ENCODE measurements around the gene CTNNA2. TPM values are rescaled to one million over a fixed set of nuclear protein-coding genes. Genes with fewer than 3 reads are reported as not detected.

The CTNNA2 gene
- polyA plus RNA-seq, 1 donor = 0.52 TPM

DNA sequence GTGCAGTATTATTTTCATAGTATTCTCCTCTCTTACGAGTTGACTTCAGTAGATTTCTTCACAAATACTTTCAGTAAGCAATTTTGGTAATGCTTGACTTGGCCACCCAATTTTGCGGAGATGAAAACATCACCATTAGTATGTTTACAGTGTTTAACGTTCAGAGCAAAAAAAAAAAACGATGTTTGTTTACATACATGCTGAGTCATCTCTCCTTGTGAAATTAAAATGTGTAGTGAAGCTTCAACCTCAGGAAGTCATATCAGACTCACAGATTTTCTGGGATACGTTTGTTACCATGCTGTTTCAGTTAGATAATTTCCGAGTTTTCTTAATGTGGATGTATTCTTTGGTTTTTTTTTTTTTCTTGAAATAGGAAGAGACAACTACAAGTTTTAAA is 100.1 kb downstream of the CTNNA2 start:
- no peak for DNase-seq (ENCODE audit: low read depth)

DNA sequence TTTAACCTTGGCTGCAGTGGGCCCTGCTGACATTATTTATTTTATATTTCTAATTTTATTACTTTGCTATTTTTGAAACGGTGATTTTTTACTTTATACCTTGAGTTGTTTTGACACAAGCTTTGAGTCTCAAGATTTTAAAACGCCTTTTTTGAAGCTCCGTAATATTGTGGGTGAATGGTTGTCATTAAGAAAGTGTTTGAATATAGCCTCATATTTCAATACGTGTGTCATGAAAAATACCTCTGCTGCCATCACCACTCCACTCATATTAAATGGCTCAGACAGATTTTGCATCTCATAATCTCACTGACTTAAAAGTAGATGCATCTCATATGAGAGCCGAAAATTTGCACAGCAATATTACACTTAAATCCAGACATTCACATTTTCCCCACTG is 106.6 kb downstream of the CTNNA2 start:
- no peak for DNase-seq (ENCODE audit: low read depth)

DNA sequence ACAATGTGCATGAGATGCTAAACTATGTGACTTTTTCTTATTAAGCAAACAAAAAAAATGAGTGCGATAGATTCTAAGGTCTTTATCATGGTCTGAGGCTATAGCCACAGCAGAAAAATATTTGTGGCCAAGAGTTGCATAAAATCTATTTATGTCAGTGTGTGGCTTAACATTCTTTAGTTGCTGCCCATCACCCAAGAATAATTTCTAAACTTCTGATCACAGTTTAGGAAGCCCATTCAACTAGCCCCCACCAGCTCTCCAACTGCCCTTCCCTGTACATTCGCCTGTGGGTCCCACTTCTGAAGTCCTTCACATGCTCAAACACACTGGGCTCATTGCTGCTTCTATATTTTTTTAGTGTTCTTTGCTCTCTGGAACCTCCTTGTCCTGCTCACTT is 107.1 kb downstream of the CTNNA2 start:
- no peak for DNase-seq (ENCODE audit: low read depth)

DNA sequence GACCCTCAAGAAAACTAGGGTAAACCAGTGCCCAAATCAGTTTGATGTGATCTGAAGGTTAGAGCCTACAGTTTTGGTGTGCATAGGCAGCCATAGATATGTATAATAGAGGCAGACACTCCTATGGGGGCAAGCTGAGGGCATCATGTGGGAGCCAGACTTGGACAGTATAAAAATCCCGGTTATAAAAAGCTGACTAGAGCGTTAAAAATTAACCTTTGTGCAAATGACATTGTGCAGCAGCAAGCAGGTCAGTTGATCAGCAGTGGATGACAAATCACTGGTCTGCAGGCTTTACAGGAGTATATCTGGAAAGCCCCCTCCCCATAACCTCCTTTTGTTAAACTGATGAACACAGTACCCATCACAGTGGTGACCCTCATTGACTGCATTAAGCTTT is 107.8 kb downstream of the CTNNA2 start:
- no peak for DNase-seq (ENCODE audit: low read depth)

DNA sequence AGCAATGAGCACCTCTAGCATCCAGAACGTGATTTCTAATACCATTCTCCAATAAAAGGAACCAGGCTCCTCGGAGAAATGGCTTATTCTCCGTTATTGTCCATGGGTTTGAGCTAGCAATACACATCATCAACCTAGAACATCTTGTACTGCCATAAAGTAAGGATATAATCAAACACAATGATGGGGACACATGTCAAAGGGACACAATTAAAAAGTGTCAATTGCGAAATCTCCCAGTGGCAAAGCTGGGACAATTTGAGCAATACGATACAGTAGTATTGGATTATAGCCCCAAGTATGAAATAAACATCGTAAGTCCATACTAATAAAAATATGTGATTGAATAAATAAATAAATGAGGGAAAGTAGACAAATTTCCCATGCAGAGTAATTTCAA is 108.4 kb downstream of the CTNNA2 start:
- no peak for DNase-seq (ENCODE audit: low read depth)

DNA sequence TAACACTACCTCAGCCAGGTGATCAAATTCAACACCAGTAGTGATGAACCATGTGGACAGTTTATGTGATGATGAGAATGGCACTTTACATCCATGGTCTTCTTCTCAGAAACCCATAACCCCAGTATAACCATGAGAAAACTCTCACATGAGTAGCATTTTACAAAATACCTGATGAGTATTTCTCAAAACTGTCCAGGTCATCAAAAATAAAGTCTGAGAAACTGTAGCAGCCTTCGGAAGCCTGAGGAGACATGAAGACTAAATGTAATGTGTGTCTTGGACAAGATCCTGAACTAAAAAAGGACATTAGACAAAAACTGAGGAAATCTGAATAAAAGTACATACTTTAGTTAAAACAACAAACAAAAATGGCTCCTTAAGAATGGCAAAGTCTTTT is 108.9 kb downstream of the CTNNA2 start:
- no peak for DNase-seq (ENCODE audit: low read depth)

DNA sequence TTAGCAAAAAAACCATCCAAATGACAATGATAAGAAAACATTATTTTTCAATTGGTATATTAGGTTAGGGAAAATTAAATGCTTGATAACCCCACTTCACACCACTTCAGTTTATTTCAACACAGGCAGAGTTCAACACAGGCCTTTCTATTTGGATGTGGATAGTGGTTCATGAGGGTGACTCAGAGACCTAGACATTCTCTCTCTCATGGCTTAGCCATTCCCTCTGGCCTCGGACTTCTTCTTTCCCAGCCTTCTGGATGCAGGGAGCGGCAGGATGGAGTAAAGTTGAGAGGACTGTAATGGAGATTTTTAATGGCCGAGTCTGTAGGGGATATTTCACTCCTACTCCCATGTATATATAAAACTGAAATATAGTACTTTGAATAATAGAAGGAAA is 109.7 kb downstream of the CTNNA2 start:
- DNase-seq (ENCODE audit: low read depth) = no peak

DNA sequence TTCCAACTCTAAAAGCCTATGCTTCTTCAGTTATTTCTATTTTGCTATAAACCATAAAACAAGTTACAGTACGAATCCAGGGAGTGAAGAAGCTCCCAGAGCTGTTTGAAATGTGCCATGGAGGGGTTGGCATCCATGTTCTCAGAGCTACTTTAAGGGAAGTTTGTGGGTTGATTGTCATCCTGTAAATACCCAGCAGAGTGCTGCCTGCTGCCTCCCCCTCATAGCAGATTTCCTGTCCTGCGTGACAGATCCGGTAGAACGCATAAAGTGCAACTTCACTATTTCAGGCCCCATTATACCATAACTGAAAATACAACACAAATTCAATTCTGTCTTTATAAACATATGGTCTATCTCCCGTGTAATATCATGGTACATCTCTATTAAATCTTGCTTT is 114.4 kb downstream of the CTNNA2 start:
- DNase-seq (ENCODE audit: low read depth) = no peak

DNA sequence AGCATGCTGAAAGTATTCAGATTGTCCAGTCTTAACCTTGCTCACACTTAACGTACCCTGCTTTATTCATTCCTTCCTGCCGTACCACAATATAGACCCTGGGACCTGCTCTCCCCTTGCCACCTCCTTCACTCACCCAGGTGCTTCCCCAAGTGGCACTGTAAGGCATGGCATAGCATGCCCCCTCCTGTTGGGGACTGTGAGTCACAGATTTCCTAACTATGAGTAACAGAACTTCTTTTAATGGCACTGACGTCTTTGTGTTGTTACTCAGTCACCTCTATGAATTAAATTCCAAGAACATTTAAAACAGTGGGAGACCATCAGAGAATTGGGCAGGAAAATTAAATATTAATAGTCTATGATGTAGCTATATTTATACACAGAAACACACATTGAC is 117.2 kb downstream of the CTNNA2 start:
- DNase-seq (ENCODE audit: low read depth) = no peak

DNA sequence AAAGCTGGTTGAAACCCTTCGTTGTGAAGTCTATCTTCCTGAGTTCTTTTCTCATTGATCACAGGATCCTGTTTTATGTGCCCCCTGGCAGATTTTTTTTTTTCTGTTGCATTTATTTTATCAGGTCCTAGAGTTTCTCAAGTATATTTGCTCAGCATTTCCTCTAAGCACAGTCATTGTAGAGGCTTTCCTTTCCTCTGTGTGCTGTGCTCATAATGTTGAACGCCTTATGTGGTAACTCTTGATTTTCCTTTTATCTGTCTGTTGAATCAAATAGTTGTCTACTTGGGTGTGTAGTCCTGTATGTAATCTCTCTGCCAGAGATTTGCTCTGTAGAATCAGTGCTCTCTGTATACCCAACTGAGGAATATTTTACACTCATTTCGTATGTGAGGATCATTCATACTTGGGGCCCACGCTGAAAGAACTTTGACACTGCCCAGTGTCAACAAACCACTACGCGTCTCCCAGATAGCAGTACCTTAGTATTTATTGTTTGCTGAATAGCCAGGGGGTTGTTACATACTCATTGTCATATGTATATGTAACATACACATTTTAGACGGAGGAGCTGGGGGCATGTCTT is 118.2 kb downstream of the CTNNA2 start:
- no peak for DNase-seq (ENCODE audit: low read depth)

DNA sequence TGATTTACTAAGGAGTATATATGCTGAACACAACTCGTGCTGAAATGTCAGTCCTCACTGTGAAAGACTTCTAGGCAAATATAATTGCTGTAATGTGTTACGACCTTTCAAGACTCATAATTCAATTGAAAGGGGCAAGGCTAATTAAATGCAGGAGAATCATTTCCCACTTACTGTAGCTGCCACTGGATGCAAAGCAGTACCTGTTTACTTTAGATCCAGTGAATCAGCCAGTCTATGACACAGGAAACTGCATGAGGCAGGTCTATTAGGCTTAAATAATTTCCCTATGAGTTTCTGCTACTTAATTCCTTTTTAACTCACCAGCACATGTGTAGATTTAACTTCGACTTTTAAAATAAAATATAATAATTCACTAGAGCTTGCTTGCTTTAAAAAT is 125.6 kb downstream of the CTNNA2 start:
- DNase-seq (ENCODE audit: low read depth) = no peak

DNA sequence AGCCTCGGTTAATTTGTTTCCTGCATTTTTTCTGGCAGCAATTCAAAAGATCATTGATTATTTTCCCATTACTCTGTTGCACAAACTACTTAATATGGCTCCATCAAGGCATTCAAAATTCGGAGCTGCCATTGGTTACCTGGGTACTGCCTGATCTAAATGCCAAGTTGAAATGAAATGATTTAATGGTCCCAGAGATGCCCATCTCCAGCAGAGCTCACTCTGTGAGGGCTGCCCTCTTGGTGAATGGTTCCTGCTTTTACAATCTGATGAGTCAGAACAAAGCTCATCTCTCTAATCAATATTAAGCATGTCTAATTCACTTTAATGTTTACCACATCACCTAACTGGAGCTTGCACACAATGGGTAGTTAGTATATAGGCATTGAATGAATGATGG is 126.1 kb downstream of the CTNNA2 start:
- DNase-seq (ENCODE audit: low read depth) = no peak

DNA sequence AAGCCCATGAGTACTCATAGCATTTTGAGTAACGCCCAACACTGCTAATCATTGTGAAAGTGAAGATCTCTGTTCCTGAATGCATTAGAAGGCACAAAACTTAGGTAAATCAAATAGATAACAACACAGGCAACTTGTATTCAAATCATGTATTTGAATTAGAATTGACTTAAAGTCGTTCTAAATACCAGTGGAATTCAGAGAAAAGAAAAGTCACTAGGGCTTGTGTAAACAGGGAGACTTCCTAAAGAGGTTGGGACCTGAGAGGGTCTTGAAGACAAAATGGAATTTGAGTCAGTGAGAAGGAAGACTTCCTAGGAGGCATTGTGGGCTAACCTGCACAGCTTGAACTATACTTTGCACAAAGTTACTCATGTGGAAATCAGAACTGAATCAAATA is 127.2 kb downstream of the CTNNA2 start:
- no peak for DNase-seq (ENCODE audit: low read depth)

DNA sequence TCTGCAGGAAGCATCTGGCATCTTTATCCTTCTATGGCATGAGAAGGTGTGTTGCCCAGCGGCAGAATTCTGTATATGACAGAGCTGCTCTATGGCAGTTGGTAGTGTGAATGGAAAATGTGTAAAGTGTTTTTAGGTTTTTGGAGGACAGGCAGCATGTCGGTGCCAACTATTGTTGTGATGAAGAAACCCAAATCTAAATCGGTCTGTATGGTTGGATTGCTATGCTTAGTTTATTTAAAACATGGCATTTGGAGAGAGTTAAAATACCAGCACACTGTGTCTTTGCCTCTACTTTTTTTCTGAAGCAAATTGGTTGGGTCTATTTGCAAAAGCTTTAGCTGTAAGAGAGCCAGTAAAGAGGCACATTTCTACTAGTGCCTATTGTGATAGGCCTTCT is 136.7 kb downstream of the CTNNA2 start:
- no peak for DNase-seq (ENCODE audit: low read depth)

DNA sequence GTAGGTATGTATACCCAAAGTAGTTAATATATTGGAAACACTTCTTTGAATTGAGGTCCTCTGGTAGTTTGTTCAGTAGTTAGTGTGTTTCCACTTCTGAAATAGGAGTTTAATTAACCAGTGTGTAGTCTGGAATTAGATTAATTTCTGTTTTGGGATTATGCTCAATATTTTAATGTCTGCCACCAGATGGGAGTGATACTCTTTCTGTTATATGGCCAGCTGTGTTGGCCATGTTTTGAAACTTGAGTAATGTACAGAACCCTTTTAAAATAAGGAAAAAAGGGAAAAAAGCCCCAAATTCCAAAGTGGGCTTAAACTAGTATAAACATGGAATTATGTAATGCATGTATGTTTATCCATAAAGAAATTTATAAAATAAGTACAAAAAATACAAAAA is 147.7 kb downstream of the CTNNA2 start:
- no peak for DNase-seq (ENCODE audit: low read depth)

DNA sequence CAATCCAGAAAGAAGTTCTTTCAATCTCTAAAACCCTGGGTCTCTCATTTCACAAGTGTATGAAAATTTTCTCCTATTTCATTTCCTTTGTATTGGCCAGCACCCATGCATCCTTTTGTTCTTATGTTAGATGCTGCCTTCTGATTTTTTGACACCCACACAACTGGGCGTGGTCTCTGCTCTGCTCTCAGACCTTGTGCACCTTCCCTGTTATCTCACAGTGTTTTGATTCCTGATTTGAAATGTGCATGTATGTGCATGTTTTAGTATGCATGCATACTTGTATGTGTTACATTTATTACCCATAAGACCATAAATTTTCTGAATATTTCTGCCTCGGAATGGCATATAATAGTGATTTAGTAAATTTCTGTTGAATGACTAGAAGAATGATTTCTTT is 152.2 kb downstream of the CTNNA2 start:
- no peak for DNase-seq (ENCODE audit: low read depth)

DNA sequence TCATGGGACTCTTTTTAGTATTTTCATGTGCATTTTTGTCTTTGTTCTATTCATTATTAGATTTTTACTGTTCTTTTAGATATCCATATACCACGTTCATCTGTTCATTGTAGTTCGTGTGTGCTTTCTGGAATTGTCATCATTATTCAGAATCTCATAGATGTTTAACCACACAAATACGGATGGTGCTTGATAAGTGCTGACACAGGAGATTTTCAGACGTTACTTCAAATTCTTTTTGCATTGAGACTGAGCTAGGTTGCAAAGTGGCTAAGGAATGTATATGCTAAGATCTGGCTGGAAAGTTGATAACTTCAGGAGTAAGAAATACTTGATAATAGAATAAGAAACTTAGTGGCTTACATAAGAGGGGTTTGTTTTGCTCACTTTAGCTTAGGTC is 153.6 kb downstream of the CTNNA2 start:
- no peak for DNase-seq (ENCODE audit: low read depth)

DNA sequence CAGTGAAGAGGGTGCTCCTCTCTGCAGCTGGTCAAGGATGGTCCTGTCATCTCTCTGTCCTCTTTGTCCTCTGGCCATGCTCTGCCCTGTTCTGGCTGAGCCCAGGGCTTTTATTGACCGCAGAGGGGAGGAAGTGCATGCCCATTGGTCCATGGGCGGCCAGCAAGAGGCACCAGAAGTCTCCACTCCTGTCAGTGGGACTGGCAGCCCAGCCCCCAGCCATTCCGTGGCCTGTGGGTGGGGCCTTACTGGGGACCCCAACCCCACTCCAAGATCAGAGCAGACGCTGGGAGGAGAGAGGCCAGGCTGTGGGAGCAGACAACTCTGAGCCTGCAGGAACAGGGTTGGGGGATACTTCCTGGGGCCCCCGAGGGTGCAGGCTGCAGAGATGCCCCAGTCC is 156.9 kb downstream of the CTNNA2 start:
- DNase-seq (ENCODE audit: low read depth) = no peak

DNA sequence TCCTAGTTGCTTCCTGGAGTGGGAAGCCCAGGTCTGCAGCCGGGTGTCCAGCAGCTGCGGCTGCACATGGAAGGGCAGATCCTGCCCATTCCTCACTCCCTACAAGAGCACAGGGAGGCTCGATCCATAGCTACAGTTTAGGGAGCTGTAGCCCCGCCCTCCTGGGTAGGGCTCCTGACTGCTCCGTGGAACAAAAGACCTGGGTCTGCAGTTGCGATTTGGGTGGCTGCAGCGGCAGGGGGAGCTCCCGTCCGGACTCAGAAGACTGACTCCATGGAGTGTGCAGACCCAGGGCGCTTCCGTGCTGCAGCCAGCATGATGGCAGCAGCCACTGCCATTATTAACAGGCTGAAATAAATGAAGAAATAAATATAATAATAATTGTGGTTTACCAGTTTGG is 157.3 kb downstream of the CTNNA2 start:
- no peak for DNase-seq (ENCODE audit: low read depth)

DNA sequence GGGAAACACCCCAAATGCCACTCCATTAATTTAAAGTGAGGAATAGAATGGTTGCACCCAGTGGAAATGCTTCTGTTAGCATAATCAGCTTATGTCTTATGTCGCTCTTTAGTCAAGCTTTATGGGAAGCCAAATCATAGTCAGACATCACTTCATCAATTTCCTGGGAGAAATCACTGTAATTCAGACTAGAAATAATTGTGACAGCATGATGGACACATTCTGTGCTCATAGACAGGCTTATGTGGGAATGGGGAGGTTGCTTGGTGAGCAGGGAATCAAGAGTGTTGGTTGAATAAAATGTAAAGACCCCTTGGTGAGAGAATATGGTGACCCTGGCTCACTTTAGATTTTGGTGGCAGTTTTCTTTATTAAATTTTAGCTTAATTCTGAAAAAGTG is 174.0 kb downstream of the CTNNA2 start:
- no peak for DNase-seq (ENCODE audit: low read depth)

DNA sequence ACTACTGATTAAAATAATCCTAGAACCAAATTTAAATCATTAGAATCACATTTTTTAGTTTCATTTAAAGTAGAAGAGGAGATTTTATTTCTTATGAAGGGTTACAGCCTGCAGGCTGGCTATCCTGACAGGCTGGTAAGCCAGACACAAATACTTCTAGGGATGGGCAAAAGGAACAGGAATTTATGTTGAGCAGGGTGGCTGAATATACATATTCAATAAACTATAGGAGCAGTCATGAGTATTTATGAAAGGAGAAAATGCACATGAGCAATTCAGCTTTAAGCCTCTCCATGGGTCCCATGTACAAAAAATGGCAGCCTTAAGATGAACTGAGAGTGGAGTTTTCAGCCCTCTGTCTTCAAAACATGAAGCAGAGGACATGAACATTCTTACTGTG is 182.4 kb downstream of the CTNNA2 start:
- DNase-seq (ENCODE audit: low read depth) = no peak

DNA sequence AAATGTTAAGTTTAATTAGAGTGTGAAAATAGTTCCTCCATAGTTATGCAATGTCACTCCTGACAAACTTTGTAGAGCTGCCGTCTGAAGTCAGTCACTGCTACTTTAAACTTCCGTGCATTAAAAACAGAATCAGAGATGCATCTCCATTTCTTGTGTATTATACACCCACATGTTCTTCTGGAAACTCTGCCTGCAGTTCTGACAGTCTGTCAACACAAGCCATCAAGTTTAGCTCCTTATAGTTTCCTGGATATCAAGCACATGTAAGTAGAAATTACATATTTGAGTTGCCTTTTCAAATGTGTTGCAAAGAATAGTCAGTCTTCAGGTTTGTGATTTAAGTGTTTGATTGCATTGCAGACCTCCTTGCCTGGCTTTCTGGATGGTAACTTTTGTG is 184.3 kb downstream of the CTNNA2 start:
- DNase-seq (ENCODE audit: low read depth) = no peak

DNA sequence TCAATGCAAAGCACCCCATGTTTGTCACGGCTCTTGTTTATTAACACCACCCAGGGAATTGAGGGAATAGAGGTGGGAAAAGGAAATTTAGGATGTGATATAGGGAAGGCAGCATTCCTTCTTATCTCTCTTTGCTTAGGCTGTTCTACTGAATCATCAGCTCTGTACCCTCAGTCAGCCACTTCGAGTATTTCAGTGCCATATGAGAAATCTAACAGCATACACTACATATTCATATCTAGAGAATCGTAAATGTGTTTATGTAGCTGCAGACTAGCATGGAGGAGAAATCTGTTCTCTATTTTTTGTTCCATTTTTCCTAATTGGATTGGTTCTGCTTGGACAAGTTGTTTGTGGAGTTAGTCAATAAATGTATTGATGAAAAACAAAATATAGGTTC is 187.8 kb downstream of the CTNNA2 start:
- no peak for DNase-seq (ENCODE audit: low read depth)

DNA sequence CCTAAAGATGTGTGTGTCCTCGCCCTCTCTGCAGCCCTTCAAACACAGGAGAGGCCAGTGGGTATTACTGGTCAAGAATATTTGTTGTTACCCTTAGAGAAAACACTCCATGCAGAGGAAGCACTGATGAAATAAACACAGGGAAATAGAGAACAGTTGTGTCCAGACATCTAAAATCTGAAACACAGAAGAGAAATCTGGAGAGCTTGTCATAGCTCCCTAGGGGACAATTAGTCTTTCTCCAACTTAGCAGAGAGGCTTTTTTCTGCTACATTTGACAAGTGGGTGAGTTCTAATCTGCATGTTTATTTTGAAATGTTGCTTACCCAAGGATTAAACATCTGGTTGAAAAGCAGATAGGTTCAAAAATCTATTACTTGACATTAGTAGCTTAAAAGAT is 190.1 kb downstream of the CTNNA2 start:
- DNase-seq (ENCODE audit: low read depth) = no peak

DNA sequence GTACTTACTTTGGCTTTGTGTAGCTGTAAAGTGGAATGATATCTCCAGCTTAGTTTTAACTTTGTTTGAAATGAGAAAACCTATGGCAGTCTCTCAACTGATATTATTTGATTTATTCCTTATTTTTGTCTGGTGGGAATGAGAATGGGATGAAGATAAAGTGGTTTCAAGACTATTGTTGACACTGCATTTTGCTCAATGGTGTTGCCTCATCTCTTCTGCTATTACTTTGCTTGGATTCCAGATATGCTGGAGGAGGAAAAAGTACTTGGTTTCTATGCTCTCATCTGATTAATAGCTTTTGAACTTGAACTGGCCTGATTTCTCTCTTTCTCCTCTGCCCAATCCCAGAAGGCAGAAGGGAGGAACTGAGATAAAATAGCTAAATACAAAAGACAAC is 198.2 kb downstream of the CTNNA2 start:
- DNase-seq (ENCODE audit: low read depth) = no peak

Data from forelimb muscle (tissue), 1 donor.